HepG2 (cell line): Measurements from ENCODE around the gene HOXA7. TPM values are rescaled to one million over a fixed set of nuclear protein-coding genes. Genes with fewer than 3 reads are reported as not detected.

Experiments used
- ATAC-seq: fragments of 200-7000 bp; cut with Tn5 transposase; 3 replicates; pipeline ENCODE4 v1.9.1; 2020; ENCODE audit warnings: mild to moderate bottlenecking, moderate library complexity
- BruUV-seq: library from RNA; stranded (reverse); fragments of 400-500 nt; replicated peaks from 2 replicates; lab custom pipeline; 2021; lab: Mats Ljungman, UMichigan
- CTCF ChIA-PET: fragments of 300-600 bp; formaldehyde crosslinking; extraction: SDS; loops from one replicate; lab custom pipeline; 2021; ENCODE audit warnings: low total read pairs, inconsistent platforms, low intra/inter-chr PET ratio; lab: Yijun Ruan, JAX
- POLR2A ChIA-PET: fragments of 350-600 bp; sonication (Branson Sonifier 250); formaldehyde crosslinking; loops from one replicate; lab custom pipeline; 2020; ENCODE audit warnings: antibody characterized with exemption, inconsistent platforms; lab: Yijun Ruan, JAX
- DNase-seq: peaks from one replicate; pipeline ENCODE4 v3.0.0-alpha.2; 2015; ENCODE audit warnings: low spot score
- FAIRE-seq: peaks from 3 replicates; lab custom pipeline; 2011; peaks lifted over from hg19 to GRCh38; lab: Jason Lieb, UNC
- H2AFZ ChIP-seq: one replicate; pipeline ENCODE4 v1.6.1; 2011; ENCODE audit warnings: low read length, inconsistent platforms
- H3K27ac ChIP-seq: fragments of 300-600 bp; 3 replicates; pipeline ENCODE4 v1.8.0; 2011; ENCODE audit warnings: mixed run types, mild to moderate bottlenecking, mixed read lengths, low read length, inconsistent platforms; ENCODE audit not compliant: insufficient read depth; ENCODE audit errors: extremely low read length
- H3K27me3 ChIP-seq, 2 experiments: fragments of 200-600 bp in 1 of 2; 2 replicates in 1 of 2; 3 replicates in 1 of 2; pipeline versions ENCODE4 v1.6.0 to v1.8.0; 2011; ENCODE audit warnings: low read length in 2 of 2, mild to moderate bottlenecking in 2 of 2, moderate library complexity in 2 of 2, inconsistent platforms in 1 of 2; ENCODE audit not compliant: insufficient read depth in 2 of 2, control insufficient read depth in 1 of 2
- H3K36me3 ChIP-seq, 2 experiments: fragments of 200-600 bp in 1 of 2; replicated peaks in 1 of 2; 2 replicates in 1 of 2; 3 replicates in 1 of 2; pipeline versions ENCODE4 v1.5.1 to v1.8.0; 2011; ENCODE audit warnings: low read length in 2 of 2, inconsistent platforms in 1 of 2; ENCODE audit not compliant: insufficient read depth in 2 of 2, control insufficient read depth in 1 of 2
- H3K4me1 ChIP-seq: 2 replicates; pipeline ENCODE4 v1.5.1; 2012; ENCODE audit warnings: low read length, inconsistent platforms; ENCODE audit not compliant: insufficient read depth
- H3K4me2 ChIP-seq: 2 replicates; pipeline ENCODE4 v1.6.0; 2011; ENCODE audit warnings: low read depth, low read length, inconsistent platforms
- H3K4me3 ChIP-seq, 3 experiments: fragments of 200-600 bp in 1 of 3; sonication (generic), shearing (Covaris generic) in 1 of 3; replicated peaks in 1 of 3; 2 replicates each; pipeline ENCODE4 v1.5.1; 2011 to 2016; ENCODE audit warnings: low read length in 3 of 3, inconsistent platforms in 2 of 3, low read depth in 2 of 3, mild to moderate bottlenecking in 2 of 3, control low read depth in 1 of 3, mixed read lengths in 1 of 3; ENCODE audit not compliant: insufficient read depth in 1 of 3
- H3K79me2 ChIP-seq: one replicate; pipeline ENCODE4 v1.6.1; 2011; ENCODE audit warnings: low read length, inconsistent platforms; ENCODE audit not compliant: insufficient read depth
- H3K9ac ChIP-seq: 2 replicates; pipeline ENCODE4 v1.6.0; 2011; ENCODE audit warnings: mild to moderate bottlenecking, low read depth, low read length, inconsistent platforms; ENCODE audit not compliant: insufficient read depth
- H3K9me3 ChIP-seq: 2 replicates; pipeline ENCODE4 v1.5.1; 2012; ENCODE audit warnings: mild to moderate bottlenecking, low read length
- H4K20me1 ChIP-seq: 2 replicates; pipeline ENCODE4 v1.6.0; 2011; ENCODE audit warnings: inconsistent platforms, mild to moderate bottlenecking, low read length, moderate library complexity; ENCODE audit not compliant: insufficient read depth
- BCL6 ChIP-seq: IDR thresholded peaks from 2 replicates; pipeline ENCODE4 v1.6.1; 2016; ENCODE audit warnings: missing genetic modification reagents, missing compliant biosample characterization
- CBX2 ChIP-seq, 2 experiments: fragments of 200-600 bp in 1 of 2; sonication (generic); formaldehyde crosslinking in 1 of 2; IDR thresholded peaks; 2 replicates each; pipeline versions ENCODE4 v1.7.0 to v1.8.1; 2018 to 2022; ENCODE audit warnings: low read depth in 2 of 2, low read length in 1 of 2, mild to moderate bottlenecking in 1 of 2, missing genetic modification reagents in 1 of 2
- CSRNP1 ChIP-seq: sonication (generic); formaldehyde crosslinking; IDR thresholded peaks from 2 replicates; pipeline ENCODE4 v1.8.1; 2023; ENCODE audit warnings: mild to moderate bottlenecking, missing genetic modification reagents
- HIC2 ChIP-seq: sonication (generic); formaldehyde crosslinking; IDR thresholded peaks from 2 replicates; pipeline ENCODE4 v1.9.0; 2022; ENCODE audit warnings: low read depth, missing genetic modification reagents
- SALL2 ChIP-seq: sonication (generic); formaldehyde crosslinking; IDR thresholded peaks from 2 replicates; pipeline ENCODE4 v1.8.1; 2023; ENCODE audit warnings: mild to moderate bottlenecking, missing genetic modification reagents, inconsistent platforms
- TBL1XR1 ChIP-seq: fragments of 150-350 bp; IDR thresholded peaks from 2 replicates; pipeline ENCODE4 v1.6.1; 2014; ENCODE audit warnings: borderline replicate concordance, low read length; ENCODE audit not compliant: partially characterized antibody
- ZNF280B ChIP-seq: sonication (generic); formaldehyde crosslinking; IDR thresholded peaks from 2 replicates; pipeline ENCODE4 v1.5.0; 2020; ENCODE audit warnings: missing genetic modification reagents, mild to moderate bottlenecking, borderline replicate concordance
- ZNF333 ChIP-seq: sonication (generic); formaldehyde crosslinking; IDR thresholded peaks from 2 replicates; pipeline ENCODE4 v1.4.0; 2020; ENCODE audit warnings: mild to moderate bottlenecking, missing genetic modification reagents, borderline replicate concordance
- WGBS: methylation state at CpG from one replicate; pipeline ENCODE4 v1.1.6; 2017; ENCODE audit warnings: low lambda C conversion rate; 5-methylcytosine and 5-hydroxymethylcytosine counted together
- in situ Hi-C: cut with HindIII; loops from 2 replicates; pipeline ENCODE4 v1.10.0; 2017; ENCODE audit warnings: low pct_unique_long_range_greater_than_20kb; ENCODE audit not compliant: extremely low pct_ligation_motif_present
- intact Hi-C: fragments of 100-400 bp; cut with micrococcal nuclease; formaldehyde crosslinking; loops from one replicate; pipeline ENCODE4 v1.10.0; 2022; ENCODE audit not compliant: unreplicated experiment
- polyA plus RNA-seq, 8 experiments: library from polyadenylated mRNA; depleted of rRNA in 3 of 8; stranded (reverse) in 7 of 8; unstranded in 1 of 8; fragments of >200 nt; fragmentation: Illumina TruSeq in 4 of 8; extraction: Trizol in 4 of 8; gene quantifications; 2 replicates each; pipeline versions ENCODE4 v1.2.1 to v1.2.3, GENCODE V29; 2011 to 2016; ENCODE audit warnings: low read depth in 4 of 8, missing spikeins in 1 of 8, mixed read lengths in 1 of 8; ENCODE audit not compliant: insufficient read depth in 1 of 8
- total RNA-seq, 5 experiments: library from RNA; depleted of rRNA; stranded (reverse); fragments of >200 nt; fragmentation: Illumina TruSeq; extraction: Trizol; gene quantifications; 2 replicates each; pipeline ENCODE4 v1.2.3, GENCODE V29; 2016; ENCODE audit warnings: low read depth in 1 of 5
- TF ChIP-seq, protein P1 (sequence below): sonication (generic); formaldehyde crosslinking; IDR thresholded peaks from 2 replicates; pipeline ENCODE4 v1.5.0; 2020; ENCODE audit warnings: mild to moderate bottlenecking, missing genetic modification reagents

HOXA7 gene
- total and polyA plus RNA-seq, 2 of the 13 experiments (the other 11 are each of a cell fraction or from before 2014, with no cell fraction given): 0.05 TPM; not detected in 1

GRCh38 chr7:27151931-27152815 is 4.3 kb downstream of the HOXA7 start, which contains the start of gene HOXA3 (continued):
- TF ChIP-seq, protein P1, sequence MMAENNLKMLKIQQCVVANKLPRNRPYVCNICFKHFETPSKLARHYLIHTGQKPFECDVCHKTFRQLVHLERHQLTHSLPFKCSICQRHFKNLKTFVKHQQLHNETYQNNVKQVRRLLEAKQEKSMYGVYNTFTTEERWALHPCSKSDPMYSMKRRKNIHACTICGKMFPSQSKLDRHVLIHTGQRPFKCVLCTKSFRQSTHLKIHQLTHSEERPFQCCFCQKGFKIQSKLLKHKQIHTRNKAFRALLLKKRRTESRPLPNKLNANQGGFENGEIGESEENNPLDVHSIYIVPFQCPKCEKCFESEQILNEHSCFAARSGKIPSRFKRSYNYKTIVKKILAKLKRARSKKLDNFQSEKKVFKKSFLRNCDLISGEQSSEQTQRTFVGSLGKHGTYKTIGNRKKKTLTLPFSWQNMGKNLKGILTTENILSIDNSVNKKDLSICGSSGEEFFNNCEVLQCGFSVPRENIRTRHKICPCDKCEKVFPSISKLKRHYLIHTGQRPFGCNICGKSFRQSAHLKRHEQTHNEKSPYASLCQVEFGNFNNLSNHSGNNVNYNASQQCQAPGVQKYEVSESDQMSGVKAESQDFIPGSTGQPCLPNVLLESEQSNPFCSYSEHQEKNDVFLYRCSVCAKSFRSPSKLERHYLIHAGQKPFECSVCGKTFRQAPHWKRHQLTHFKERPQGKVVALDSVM: no peak
- TF ChIP-seq ZNF333 (CRISPR knock-in tag) (no peak), CBX2 (IDR thresholded peaks at IDR 0.05; ENCODE audit: low read depth, low read length) (0 out of 2 replicates have a peak, but pooled peaks have one; percentile 41), CBX2 (CRISPR knock-in tag; IDR thresholded peaks at IDR 0.05; ENCODE audit: low read depth) (no peak), HIC2 (CRISPR knock-in tag) (no peak)
- TF ChIP-seq, all 625 proteins: peak for 5

GRCh38 chr7:27151341-27151930 is 5.0 kb downstream of the HOXA7 start:
- Histone ChIP-seq H3K4me3 (peak overlapping the region; percentile 80 to 88 (median 85); a peak in 5 of 6 replicates), H4K20me1 (no peaks in the 10 kb centered on the region), H3K4me1 (peaks cover 51% of the 10 kb centered on the region), H3K9ac (no peak overlapping the region), H2AFZ (no peak overlapping the region), H3K36me3 (no peaks in the 10 kb centered on the region), H3K27me3 (peaks cover 6 to 52% of the 10 kb centered on the region in 2 experiments), H3K79me2 (peaks cover 5% of the 10 kb centered on the region), H3K4me2 (peak overlapping the region; percentile 88), H3K9me3 (no peaks in the 10 kb centered on the region), H3K27ac (no peak overlapping the region)
- ChIA-PET CTCF (interaction anchor here (1.7 kb wide), 1 partner anchor 9 kb away, joined by 13 read pairs; no protein-coding TSS in a partner anchor), POLR2A (interaction anchor here (1.2 to 1.9 kb wide), 5 partner anchors 9 to 55 kb away, joined by 3 to 10 read pairs (median 6); partner anchors contain the start of gene HOXA4)
- no TSS peak for BruUV-seq
- 59% methylated on average over 26 of the region's 27 CpGs for WGBS
- DNase-seq (no peak), FAIRE-seq (no peak), ATAC-seq (no peak)
- intact Hi-C loops (no loop called here), in situ Hi-C loops (loop anchor here (25.0 kb wide), 1 partner anchor 1064 kb away; no protein-coding TSS in a partner anchor)
- no peak for TF ChIP-seq SALL2
- TF ChIP-seq TBL1XR1: no peak
- no peak for TF ChIP-seq CSRNP1 (CRISPR knock-in tag)
- TF ChIP-seq BCL6 (CRISPR knock-in tag): no peak
- TF ChIP-seq ZNF280B: no peak
